GOT3 (cell line): ENCODE results near the gene AXL.

Experiments
- DNase-seq: peaks from one replicate; lab custom pipeline; 2025; ENCODE audit warnings: mixed read lengths; lab: John Stamatoyannopoulos, UW

The AXL gene

DNA sequence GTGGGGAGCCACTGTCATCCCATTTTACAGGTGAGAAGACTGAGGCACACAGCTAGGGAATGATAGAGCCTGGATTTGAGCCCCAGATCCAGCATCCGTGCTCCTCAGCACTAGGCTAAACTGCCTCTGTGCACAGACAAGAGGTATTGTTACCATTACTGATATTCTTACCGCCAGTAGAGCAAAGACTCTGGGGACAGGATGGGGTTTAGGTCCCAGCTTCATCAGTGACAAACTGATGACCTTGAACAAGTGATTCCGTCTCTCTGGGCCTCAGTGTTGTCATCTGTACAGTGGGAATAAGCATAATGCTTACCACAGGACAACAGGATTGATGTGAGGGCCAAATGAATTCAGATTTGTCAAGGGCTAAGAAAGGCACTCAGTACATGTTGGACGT is 16.5 kb downstream of the AXL start:
- DNase-seq, result no peak

DNA sequence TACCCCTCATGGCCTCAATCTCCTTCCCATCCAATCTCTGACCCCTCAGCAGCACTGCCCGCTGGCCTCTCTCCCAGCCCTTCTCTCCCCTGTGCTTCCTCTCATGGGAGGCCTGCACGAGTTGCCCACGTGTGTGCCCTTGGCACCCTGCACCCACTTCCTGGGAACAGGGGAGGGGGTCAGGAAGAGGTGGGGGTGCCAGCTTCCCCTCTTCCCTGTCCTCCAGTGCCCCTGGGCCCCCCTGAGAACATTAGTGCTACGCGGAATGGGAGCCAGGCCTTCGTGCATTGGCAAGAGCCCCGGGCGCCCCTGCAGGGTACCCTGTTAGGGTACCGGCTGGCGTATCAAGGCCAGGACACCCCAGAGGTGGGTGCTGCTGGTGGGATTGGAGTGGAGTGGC is 19.2 kb downstream of the AXL start:
- no peak for DNase-seq

DNA sequence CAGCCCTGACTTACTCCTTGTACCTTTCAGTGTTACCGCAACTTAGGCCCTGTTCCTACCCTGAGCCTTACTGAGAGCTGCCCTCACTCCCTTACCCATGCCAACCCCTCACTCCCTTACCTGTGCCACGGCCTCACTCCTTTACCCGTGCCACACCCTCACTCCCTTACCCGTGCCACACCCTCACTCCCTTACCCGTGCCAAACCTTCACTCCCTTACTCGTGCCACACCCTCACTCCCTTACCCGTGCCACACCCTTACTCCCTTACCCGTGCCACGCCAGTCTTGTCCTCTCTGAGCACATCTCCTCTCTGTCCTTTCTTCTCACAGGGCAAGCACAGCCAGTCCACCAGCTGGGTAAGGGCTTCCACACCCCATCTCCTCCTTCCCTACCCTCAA is 20.3 kb downstream of the AXL start:
- no peak for DNase-seq

DNA sequence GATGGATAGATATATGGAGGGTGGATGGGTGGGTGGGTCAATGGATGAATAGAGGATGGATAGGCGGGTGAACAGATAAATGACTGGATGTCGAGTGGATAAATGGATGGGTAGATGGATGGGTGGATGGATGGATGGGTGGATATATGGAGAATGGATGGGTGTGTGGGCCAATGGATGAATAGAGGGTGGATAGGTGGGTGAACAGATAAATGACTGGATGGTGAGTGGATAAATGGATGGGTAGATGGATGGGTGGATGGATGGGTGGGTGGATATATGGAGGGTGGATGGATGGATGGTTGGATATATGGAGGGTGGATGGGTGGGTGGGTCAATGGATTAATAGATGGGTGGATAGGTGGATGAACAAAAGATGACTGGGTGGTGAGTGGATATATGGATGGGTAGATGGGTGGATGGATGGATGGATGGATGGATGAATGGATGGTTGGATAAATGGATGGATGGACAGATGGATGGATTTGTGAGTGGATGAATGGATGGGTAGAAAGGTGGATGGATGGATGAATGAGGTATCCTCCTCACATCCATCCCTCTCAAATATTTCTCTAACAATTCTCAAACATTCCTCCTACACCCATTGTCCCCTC is 21.0 kb downstream of the AXL start:
- no peak for DNase-seq

DNA sequence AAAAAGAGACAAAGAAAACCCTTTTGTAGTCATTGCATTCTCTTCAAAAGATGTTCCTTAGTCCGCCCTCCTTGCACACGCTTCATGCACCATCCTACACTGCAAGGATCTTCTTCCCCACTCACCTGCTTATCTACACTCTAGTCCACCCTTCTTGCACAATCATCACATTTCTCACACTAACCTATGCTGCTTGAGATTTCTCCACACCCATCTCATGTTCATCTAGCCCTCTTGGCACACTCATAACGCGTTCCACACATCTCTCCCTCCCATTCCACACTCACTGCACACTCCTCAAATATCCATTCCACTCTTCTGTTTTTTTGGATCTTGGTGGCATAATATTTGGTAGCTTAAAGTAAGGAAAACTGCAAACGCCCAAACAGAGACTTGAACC is 22.8 kb downstream of the AXL start:
- DNase-seq, result no peak

DNA sequence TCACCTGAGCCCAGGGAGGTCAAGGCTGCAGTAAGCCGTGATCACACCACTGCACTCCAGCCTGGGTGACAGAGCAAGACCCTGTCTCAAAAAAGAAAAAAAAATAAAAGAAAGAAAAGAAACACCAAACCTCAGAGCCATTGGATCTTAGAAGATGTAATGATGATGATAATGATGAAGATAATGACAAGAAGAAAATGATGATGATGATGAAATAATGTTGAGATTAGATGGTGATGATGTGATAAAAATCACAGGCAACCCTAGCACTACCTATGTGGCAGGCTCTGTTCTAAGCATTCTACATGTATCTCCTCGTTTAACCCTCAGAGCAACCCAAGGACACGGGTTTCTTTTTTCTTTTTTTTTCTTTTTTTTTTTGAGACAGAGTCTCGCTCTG is 25.1 kb downstream of the AXL start:
- no peak for DNase-seq

DNA sequence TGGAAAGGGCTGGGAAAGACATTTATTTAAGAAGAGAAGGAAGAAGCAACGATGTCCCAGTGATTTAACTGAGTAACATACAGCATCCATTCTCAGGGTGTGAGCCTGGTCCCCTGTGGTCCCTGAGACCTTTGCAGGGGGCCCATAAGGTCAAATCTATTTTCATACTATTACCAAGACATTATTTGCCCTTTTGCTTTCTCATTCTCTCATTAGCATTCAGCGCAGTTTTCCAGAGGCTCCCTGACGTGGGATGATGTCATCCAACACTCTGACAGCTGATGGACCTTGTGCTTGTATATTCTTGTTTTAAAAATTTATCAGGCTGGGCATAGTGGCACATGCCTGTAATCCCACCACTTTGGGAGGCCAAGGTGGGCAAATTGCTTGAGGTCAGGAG is 26.8 kb downstream of the AXL start:
- no peak for DNase-seq

DNA sequence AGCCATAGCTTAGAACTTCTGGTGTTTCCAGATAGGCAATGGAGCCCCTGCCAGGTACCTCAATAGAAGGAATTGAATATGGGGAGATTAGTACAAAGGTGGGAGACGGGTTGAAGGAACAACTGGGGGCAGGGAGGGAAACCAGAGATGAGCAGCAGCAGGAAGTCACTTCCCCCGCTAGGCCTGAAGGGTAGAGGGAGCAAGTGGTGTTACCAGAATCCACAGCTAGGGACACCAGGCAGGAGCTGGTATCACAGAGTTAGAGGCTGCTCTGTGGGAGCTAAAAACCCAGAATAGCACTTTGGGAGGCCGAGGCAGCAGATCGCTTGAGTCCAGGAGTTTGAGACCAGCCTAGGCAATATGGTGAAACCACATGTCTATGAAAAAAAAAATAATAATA is 29.9 kb downstream of the AXL start:
- DNase-seq, result no peak

DNA sequence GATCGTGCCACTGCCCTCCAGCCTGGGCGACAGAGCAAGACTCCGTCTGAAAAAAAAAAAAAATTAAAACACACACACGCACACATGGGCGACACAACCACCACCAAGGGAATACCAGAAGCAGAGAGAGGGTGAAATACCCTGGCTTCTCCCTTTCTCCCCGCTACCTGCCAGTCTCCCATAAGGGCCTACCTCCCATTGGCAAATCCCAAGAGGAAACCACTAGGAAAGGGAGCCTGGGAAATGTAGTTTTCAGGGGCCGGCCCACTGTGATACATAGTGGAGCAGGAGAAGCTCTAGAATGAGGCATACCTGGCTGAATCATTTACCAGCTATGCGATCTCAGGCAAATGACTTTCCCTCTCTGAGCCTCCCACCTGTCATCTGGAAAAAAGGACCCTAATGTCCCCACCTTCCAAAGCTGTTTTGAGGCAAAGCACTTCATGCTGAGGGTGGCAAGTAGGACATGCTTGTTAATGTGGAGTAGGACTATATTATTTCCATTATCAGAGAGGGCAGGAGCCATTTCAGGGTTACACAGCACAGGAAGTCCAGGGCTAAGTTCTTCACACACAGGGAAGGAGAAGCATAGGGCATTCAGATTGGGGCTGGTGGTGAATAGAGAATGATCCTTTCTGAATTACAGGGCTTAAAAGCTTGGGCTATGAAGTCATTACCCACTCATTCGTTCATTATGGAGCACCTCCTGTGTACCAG is 30.8 kb downstream of the AXL start:
- no peak for DNase-seq

DNA sequence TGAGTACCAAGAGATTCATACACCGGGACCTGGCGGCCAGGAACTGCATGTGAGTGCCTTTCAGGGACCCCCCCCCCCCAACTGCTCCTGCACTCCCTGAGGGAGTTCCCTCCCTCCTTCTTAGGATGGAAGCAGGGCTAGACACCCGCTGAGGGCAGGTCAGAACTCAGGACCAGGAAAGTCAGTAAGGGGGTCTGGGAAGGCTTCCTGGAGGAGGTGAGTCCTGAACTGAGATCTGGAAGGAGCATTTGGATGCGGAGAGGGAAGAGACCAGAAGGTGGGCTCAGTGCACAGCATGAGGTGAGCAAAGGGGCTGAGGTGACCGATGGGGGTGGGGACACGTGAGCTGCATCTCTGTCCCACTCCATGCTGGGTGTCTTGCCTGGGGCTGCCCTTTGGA is 34.6 kb downstream of the AXL start:
- DNase-seq, result no peak

DNA sequence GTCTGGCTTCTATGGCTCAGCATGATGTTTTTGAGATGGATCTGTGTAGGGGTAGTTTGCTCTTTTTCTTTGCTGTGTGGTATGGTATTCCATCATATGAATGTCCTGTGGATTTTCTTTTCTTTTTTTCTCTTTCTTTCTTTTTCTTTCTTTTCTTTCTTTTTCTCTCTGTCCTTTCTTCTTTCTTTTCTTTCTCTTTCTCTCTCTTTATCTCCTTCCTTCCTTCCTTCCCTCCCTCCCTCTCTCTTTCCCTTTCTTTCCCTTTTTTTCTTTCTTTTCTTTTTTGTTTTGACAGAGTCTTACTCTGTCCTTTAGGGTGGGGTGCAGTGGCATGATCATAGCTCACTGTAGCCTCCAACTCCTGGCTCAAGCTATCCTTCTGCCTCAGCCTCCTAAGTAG is 36.1 kb downstream of the AXL start:
- no peak for DNase-seq

DNA sequence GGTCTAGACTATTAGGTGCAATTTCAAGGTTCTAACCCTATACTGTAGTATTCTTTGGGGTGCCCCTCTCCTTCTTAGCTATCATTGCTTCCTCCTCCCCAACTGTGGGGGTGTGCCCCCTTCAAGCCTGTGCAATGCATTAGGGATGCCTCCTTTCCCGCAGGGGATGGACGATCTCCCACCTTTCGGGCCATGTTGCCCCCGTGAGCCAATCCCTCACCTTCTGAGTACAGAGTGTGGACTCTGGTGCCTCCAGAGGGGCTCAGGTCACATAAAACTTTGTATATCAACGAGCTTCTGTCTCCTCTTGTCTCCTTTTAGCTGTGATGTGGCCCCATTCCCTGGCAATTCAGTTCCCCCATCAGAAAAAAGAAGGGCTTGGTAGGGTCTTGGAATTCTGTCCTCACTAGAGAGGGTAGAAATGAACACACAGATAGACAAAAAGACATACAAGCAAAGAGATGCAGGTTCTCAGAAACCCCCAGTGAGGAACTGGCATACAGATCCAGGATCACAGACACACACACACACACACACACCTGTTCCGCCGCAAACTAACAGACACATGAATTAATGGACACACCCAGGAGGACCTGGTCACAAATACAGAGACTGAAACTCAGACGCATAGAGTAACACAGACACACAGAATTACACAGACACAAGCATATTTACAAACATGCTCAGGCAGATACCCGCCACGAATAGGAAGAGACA is 42.6 kb downstream of the AXL start:
- no peak for DNase-seq

DNA sequence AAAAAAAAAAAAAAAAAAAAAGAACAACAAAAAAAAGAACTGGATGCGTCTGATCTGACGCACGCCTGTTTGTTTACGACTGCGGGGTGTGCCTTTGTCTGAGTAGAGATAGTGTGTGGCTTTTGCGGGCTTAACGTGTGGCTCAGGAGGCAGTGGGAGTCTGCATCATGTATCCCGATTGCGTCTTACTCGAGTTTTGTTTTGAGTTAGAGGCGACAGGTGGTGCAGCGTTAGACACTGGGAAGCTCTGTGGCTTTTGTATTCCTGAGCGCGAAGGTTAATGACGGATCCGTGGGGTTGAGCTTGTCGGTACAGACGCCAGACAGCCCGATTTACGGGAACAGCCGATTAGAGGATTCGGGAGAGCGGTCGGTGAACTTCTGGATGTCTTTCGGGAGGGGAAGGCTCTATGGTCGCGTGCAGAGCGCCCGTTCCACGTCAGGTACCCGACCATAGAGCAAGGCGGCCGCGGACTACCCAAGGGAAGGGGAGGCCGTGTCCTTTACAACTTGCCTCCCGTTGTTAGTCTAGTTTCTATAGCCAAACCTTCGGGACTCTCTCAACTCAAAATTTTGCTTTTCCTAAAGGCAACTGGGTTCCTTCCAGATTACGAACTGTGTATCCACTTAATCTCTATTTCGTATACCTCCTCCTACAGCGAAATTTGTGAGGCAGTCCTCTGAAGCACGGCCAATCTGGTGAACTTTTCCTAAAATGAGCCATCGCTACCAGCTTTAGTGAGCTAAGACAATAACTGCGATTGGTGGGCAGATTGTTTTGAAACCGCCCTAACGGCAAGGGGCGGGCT is 44.2 kb downstream of the AXL start:
- DNase-seq, result no peak

DNA sequence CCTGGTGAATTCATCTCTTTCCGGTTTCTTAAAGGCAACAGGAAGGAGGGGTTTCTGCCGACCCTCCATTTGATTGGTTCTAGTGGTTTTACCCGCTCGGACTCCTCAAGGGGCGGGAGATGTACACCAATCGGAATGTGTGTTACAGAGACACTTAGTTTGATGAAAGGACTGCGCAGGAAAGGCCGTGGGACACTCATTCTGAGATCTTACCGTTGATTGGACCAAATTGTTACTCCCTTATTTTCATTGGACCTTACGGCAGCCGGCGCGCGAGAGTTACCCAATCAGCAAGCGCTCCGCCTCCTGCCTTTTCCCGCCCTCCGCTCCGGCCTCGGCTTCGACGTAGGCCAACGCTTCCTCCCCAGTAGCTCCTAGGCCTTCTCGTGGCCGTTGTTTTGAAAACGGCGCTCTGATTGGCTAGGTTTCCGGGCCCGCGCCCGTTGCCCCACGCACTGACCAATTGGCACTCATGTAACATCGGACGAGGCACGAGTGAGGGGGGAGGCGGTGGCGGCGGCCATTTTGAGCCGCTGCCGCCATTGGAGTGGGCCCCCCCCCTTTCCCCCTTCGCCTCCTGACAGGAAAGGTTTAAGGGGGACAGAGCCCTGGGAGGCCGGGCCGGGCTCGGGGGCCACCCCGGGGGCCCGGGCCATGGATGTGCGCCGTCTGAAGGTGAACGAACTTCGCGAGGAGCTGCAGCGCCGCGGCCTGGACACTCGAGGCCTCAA is 45.0 kb downstream of the AXL start, which contains the start of gene HNRNPUL1:
HNRNPUL1 (plus strand) TSS at position 523 of the 731 bp plus-strand sequence; CDS start at position 655, 132 bp downstream.
- peak; percentile 99 for DNase-seq

DNA sequence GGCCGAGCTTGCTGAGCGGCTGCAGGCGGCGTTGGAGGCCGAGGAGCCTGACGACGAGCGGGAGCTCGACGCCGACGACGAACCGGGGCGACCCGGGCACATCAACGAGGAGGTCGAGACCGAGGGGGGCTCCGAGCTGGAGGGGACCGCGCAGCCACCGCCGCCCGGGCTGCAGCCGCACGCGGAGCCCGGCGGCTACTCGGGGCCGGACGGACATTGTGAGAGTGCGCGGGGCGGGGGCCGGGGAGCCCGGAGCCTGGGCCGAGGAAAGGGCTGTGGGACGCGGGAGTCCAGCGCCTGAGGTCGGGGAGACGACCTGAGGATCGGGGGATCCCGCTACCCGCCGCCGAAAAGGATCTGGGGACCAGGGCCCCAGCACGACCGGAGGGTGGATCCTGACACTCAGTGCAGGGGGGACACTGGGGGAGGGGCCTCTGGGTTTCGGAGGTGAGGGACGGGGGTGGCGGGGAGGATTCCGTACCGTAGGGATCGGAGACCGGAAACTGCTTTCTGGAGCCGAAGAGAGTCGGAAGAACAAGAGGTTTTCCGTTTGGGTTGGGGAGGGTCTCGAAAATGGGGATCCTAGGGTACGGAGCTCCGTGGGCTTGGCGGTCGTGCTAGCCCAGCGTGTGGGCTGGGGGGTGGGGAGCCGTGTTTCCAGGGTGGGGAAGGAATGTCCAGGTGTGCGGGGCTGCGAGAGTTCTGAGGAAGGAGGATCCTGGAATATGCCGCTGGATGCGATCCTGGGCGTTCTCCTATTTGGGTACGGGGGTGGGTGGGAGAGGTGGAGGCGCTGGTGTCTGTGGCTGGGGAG is 45.8 kb downstream of the AXL start:
- no peak for DNase-seq

DNA sequence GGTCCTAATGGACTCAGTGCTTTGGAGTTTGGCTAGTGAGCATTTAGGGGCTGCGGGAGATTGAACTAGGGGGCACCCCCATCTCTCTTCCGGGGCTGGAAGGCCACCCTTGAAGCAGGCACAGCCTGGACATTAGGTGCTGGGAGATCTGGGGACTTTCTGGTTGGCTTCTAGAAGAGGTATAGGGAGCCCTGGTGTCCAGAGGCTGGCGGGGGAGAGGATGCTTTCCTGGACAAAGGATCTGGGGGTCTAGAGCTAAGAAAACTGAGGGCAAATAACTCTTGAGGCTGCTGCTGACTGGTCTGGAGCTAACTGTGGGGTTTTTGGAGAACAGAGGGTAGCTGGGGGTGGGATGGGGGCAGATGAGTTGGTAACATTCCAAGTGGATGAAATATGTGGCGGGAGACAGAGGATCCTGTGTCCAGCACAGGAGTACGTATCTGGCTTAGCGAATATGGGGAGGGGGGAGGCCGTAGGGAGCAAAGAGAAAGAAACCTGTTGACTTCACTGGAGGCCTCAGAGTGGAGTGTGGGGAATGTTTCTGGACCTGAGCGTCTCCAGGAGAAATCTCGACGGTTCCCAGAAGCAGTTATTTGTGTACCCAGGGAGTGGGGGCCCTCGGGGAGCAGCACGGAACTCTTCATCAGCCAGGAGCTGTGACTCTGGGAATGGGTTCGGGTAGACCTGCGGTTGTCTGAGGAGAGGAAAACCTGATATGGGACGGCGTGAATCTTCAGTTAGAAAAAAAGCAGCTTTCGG is 46.6 kb downstream of the AXL start:
- DNase-seq, result no peak

DNA sequence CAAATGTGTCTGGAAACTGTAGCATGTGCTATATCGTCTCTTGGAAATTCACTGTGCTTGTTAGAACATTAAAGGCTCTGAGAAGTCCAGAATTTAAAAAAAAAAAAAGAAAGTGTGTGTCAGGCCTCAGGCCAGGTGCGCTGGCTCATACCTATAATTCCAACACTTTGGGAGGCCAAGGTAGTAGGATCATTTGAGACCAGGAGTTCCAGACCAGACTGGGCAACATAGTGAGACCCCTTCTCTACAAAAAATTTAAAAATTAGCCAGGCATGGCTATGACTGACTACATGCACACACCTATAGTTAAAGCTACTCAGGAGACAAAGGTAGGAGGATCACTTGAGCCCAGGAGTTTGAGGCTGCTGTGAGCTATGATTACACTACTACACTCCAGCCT is 50.0 kb downstream of the AXL start:
- DNase-seq, result no peak

DNA sequence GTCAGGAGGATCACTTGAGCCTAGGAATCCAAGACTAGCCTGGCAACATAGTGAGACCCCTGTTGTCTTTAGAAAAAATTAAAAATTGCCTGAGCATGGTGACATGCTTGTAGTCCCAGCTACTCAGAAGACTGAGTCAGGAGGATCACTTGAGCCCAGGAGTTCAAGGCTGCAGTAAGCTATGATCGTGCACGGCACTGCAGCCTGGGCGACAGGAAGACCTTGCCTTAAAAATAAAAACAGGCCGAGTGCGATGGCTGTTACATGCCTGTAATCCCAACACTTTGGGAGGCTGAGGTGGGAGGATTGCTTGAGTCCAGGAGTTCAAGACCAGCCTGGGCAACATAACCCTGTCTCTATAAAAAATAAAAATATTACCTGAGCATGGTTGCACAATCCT is 50.5 kb downstream of the AXL start:
- no peak for DNase-seq

DNA sequence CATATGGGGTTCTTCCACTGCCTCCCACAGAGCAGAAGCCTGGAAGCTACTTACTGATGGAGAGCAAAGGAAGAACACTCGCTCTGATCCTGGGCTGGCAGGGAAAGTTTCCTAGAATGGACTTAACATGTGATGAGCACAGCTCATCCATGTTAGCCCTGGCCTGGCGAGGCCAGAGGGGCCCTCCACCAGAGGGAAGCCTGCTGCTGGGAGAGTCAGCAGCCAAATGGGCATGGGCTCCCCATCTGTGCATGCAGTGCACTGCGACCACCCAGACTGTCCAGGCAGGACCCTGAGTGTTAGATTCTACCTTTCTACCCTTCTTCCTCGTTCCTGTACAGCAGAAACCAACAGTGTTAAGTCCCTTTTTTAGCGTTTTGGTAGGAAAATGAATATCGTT is 54.1 kb downstream of the AXL start:
- DNase-seq, result no peak

DNA sequence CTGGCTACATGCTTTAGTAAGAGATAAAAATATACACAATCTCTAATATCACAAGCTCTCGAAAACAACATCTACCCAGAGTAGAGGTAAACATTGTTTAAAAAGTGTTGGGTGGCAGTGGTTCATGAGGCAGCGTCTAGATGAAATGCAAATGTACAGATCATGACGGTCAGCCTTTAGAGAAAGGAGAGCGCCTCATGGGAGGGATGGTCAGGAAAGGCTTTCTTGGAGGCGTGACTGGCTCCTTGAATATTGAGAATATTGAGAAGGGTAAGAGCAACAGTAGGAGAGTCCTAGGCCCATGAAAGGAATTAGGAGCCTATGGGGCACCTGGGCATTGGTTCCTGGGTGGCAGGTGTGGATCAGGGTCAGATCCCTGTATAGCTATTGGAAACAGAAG is 55.8 kb downstream of the AXL start:
- no peak for DNase-seq
